ENCODE measurements around the gene PPARD. TPM values are rescaled to one million over a fixed set of nuclear protein-coding genes. Genes with fewer than 3 reads are reported as not detected.

Gene PPARD
- total RNA-seq, 1 experiment from 2014 or later: 13.8 TPM

GRCh38 chr6:35448191-35448590, 105.8 kb downstream of the PPARD start:
- ChIA-PET POLR2A (ENCODE audit: low non-redundant PET) (no interaction called here), CTCF (interaction anchor here (2.1 kb wide), 1 partner anchor 106 kb away, joined by 42 read pairs; the partner anchor contains the start of gene PPARD)
- H3K36me3 ChIP-seq (ENCODE audit: insufficient read depth, low read length, poor library complexity, severe bottlenecking): no peaks in the 10 kb centered on the region
- H3K27me3 ChIP-seq (replicated peaks; ENCODE audit: insufficient read depth, low read depth, low read length, poor library complexity): no peaks in the 10 kb centered on the region
- no peak for DNase-seq (ENCODE audit: low spot score)
- no peak overlapping the region for H3K4me3 ChIP-seq (ENCODE audit: low read depth, low read length, poor library complexity, severe bottlenecking)
- H3K9me3 ChIP-seq (ENCODE audit: low read depth, low read length, poor library complexity, severe bottlenecking): no peaks in the 10 kb centered on the region
- no peak for TF ChIP-seq CTCF (conservative IDR thresholded peaks at IDR 0.05; ENCODE audit: low read depth, low read length)
- no peak for TF ChIP-seq EZH2 (IDR thresholded peaks at IDR 0.05; ENCODE audit: borderline replicate concordance, low read depth, low read length, poor library complexity, severe bottlenecking)
- no peak overlapping the region for H3K27ac ChIP-seq (ENCODE audit: low read depth, low read length, poor library complexity, severe bottlenecking)
- intact Hi-C loops (cut with micrococcal nuclease; ENCODE audit: unreplicated experiment): no loop called here
- BruUV-seq (replicated peaks): no TSS peak
- peaks cover 9% of the 10 kb centered on the region for H3K4me1 ChIP-seq (ENCODE audit: insufficient read depth, low read length, poor library complexity, severe bottlenecking)

- no peak overlapping the region for H3K4me3 ChIP-seq (ENCODE audit: low read depth, low read length, poor library complexity, severe bottlenecking)
- H3K4me1 ChIP-seq (ENCODE audit: insufficient read depth, low read length, poor library complexity, severe bottlenecking): peaks cover 19% of the 10 kb centered on the region
- H3K36me3 ChIP-seq (ENCODE audit: insufficient read depth, low read length, poor library complexity, severe bottlenecking): no peaks in the 10 kb centered on the region
- intact Hi-C loops (cut with micrococcal nuclease; ENCODE audit: unreplicated experiment): loop anchor here (1.0 kb wide), 2 partner anchors 107 to 155 kb away; partner anchors contain the start of gene PPARD
- POLR2A ChIA-PET (ENCODE audit: low non-redundant PET): no interaction called here
- DNase-seq (ENCODE audit: low spot score): peak; percentile 82
- TF ChIP-seq EZH2 (IDR thresholded peaks at IDR 0.05; ENCODE audit: borderline replicate concordance, low read depth, low read length, poor library complexity, severe bottlenecking) (no peak), CTCF (conservative IDR thresholded peaks at IDR 0.05; ENCODE audit: low read depth, low read length) (peak; percentile 68)
- no TSS peak for BruUV-seq (replicated peaks)
- CTCF ChIA-PET: interaction anchor here (0.6 to 2.1 kb wide), 11 partner anchors 14 to 155 kb away, joined by 3 to 42 read pairs (median 4); partner anchors contain the start of gene PPARD
- H3K9me3 ChIP-seq (ENCODE audit: low read depth, low read length, poor library complexity, severe bottlenecking): no peaks in the 10 kb centered on the region
- no peak overlapping the region for H3K27ac ChIP-seq (ENCODE audit: low read depth, low read length, poor library complexity, severe bottlenecking)
- no peaks in the 10 kb centered on the region for H3K27me3 ChIP-seq (replicated peaks; ENCODE audit: insufficient read depth, low read depth, low read length, poor library complexity)
These were observed 107.0 kb downstream of the PPARD start for GRCh38 chr6:35449287-35449881.

- intact Hi-C loops (cut with micrococcal nuclease; ENCODE audit: unreplicated experiment): no loop called here
These were observed 109.2 kb downstream of the PPARD start for GRCh38 chr6:35451354-35452182.

More at GRCh38 chr6:35451354-35452182, 109.2 kb downstream of the PPARD start:
- Histone ChIP-seq H3K9me3 (ENCODE audit: low read depth, low read length, poor library complexity, severe bottlenecking) (no peaks in the 10 kb centered on the region), H3K4me3 (ENCODE audit: low read depth, low read length, poor library complexity, severe bottlenecking) (peak overlapping the region; percentile 85), H3K27ac (ENCODE audit: low read depth, low read length, poor library complexity, severe bottlenecking) (no peak overlapping the region), H3K4me1 (ENCODE audit: insufficient read depth, low read length, poor library complexity, severe bottlenecking) (peaks cover 29% of the 10 kb centered on the region), H3K27me3 (replicated peaks; ENCODE audit: insufficient read depth, low read depth, low read length, poor library complexity) (no peaks in the 10 kb centered on the region), H3K36me3 (ENCODE audit: insufficient read depth, low read length, poor library complexity, severe bottlenecking) (peaks cover 12% of the 10 kb centered on the region)
- POLR2A ChIA-PET (ENCODE audit: low non-redundant PET): no interaction called here
- TF ChIP-seq CTCF (conservative IDR thresholded peaks at IDR 0.05; ENCODE audit: low read depth, low read length): no peak
- TF ChIP-seq EZH2 (IDR thresholded peaks at IDR 0.05; ENCODE audit: borderline replicate concordance, low read depth, low read length, poor library complexity, severe bottlenecking): no peak
- BruUV-seq (replicated peaks): no TSS peak
- DNase-seq (ENCODE audit: low spot score): no peak
- CTCF ChIA-PET: interaction anchor here (0.6 to 1.1 kb wide), 2 partner anchors 17 to 856 kb away, joined by 3 to 8 read pairs; partner anchors contain the start of gene RPL10A

Measured in A673 (cell line).